Neural cell (in vitro differentiated cells): Measurements from ENCODE around the gene ALDH7A1. TPM values are rescaled to one million over a fixed set of nuclear protein-coding genes. Genes with fewer than 3 reads are reported as not detected.

ENCODE experiments used
- H2AFZ ChIP-seq: fragments of 200-600, 300-800 bp; sonication (generic), shearing (Covaris generic); 2 replicates; pipeline ENCODE4 v1.6.0; 2014; ENCODE audit warnings: low read depth, mild to moderate bottlenecking, antibody characterized with exemption, low read length, moderate library complexity
- H3F3A ChIP-seq: fragments of 200-600 bp; shearing (Covaris generic); 2 replicates; pipeline ENCODE4 v1.6.1; 2016; ENCODE audit warnings: mild to moderate bottlenecking, moderate library complexity, mixed read lengths, antibody characterized with exemption, low read length; ENCODE audit not compliant: insufficient read depth, poor library complexity, severe bottlenecking
- H3K27ac ChIP-seq: fragments of 200-600, 300-800 bp; sonication (generic), shearing (Covaris generic); 2 replicates; pipeline ENCODE4 v1.5.1; 2014; ENCODE audit warnings: mild to moderate bottlenecking, low read length, moderate library complexity
- H3K27me3 ChIP-seq: fragments of 300-800, 200-600 bp; sonication (generic), shearing (Covaris generic); 2 replicates; pipeline ENCODE4 v1.6.0; 2014; ENCODE audit warnings: mild to moderate bottlenecking, low read depth, low read length, moderate library complexity; ENCODE audit not compliant: insufficient read depth
- H3K36me3 ChIP-seq: fragments of 300-800, 200-600 bp; sonication (generic), shearing (Covaris generic); 2 replicates; pipeline ENCODE4 v1.5.1; 2014; ENCODE audit warnings: mild to moderate bottlenecking, antibody characterized with exemption, low read length, moderate library complexity; ENCODE audit not compliant: insufficient read depth
- H3K4me2 ChIP-seq: fragments of 300-800, 200-600 bp; sonication (generic), shearing (Covaris generic); 2 replicates; pipeline ENCODE4 v1.6.0; 2014; ENCODE audit warnings: mild to moderate bottlenecking, low read length
- H3K4me3 ChIP-seq: fragments of 300-800, 200-600 bp; sonication (generic), shearing (Covaris generic); 2 replicates; pipeline ENCODE4 v1.5.1; 2014; ENCODE audit warnings: mild to moderate bottlenecking, low read length, moderate library complexity
- H3K79me2 ChIP-seq: fragments of 200-600 bp; shearing (Covaris generic); replicated peaks from 2 replicates; pipeline ENCODE4 v1.6.0; 2014; ENCODE audit warnings: mild to moderate bottlenecking, low read length, moderate library complexity; ENCODE audit not compliant: insufficient read depth
- H3K9ac ChIP-seq: fragments of 300-800, 200-600 bp; sonication (generic), shearing (Covaris generic); 2 replicates; pipeline ENCODE4 v1.6.1; 2016; ENCODE audit warnings: mild to moderate bottlenecking, low read length, mixed read lengths
- H3K9me2 ChIP-seq: fragments of 200-600 bp; shearing (Covaris generic); 2 replicates; pipeline ENCODE4 v1.6.1; 2016; ENCODE audit warnings: mild to moderate bottlenecking, low read length, mixed read lengths; ENCODE audit not compliant: insufficient read depth
- H3K9me3 ChIP-seq: fragments of 200-600, 300-800 bp; sonication (generic), shearing (Covaris generic); 2 replicates; pipeline ENCODE4 v1.6.1; 2016; ENCODE audit warnings: mild to moderate bottlenecking, mixed run types, low read length, moderate library complexity, mixed read lengths
- H4K20me1 ChIP-seq: fragments of 200-600 bp; shearing (Covaris generic); 2 replicates; pipeline ENCODE4 v1.6.1; 2016; ENCODE audit warnings: mild to moderate bottlenecking, mixed run types; ENCODE audit not compliant: insufficient read depth
- CTCF ChIP-seq: fragments of 450-650 bp; IDR thresholded peaks from 2 replicates; pipeline ENCODE4 v1.5.1; 2014; ENCODE audit warnings: antibody characterized with exemption, mild to moderate bottlenecking, moderate library complexity; ENCODE audit not compliant: poor library complexity, severe bottlenecking
- EP300 ChIP-seq: fragments of 450-650 bp; conservative IDR thresholded peaks from 2 replicates; pipeline ENCODE4 v1.6.1; 2014; ENCODE audit warnings: antibody characterized with exemption, mild to moderate bottlenecking, moderate library complexity; ENCODE audit not compliant: poor library complexity, severe bottlenecking
- EZH2 ChIP-seq: fragments of 200-600, 300-800 bp; shearing (Covaris generic), sonication (generic); IDR thresholded peaks from 2 replicates; pipeline ENCODE4 v1.6.1; 2014; ENCODE audit warnings: antibody characterized with exemption, low read length, borderline replicate concordance, mild to moderate bottlenecking; ENCODE audit not compliant: insufficient read depth, poor library complexity, severe bottlenecking
- MXI1 ChIP-seq: fragments of 450-650 bp; conservative IDR thresholded peaks from 2 replicates; pipeline ENCODE4 v1.6.1; 2014; ENCODE audit warnings: antibody characterized with exemption, mild to moderate bottlenecking; ENCODE audit not compliant: poor library complexity, severe bottlenecking
- POLR2AphosphoS5 ChIP-seq: IDR thresholded peaks from 2 replicates; pipeline ENCODE4 v1.6.1; 2012
- RAD21 ChIP-seq: fragments of 450-650 bp; conservative IDR thresholded peaks from 2 replicates; pipeline ENCODE4 v1.6.1; 2014; ENCODE audit warnings: antibody characterized with exemption, mild to moderate bottlenecking, moderate library complexity
- REST ChIP-seq: IDR thresholded peaks from 2 replicates; pipeline ENCODE4 v1.6.1; 2012; ENCODE audit warnings: borderline replicate concordance
- SMC3 ChIP-seq: fragments of 450-650 bp; conservative IDR thresholded peaks from 2 replicates; pipeline ENCODE4 v1.6.1; 2014; ENCODE audit warnings: antibody characterized with exemption, mild to moderate bottlenecking, moderate library complexity; ENCODE audit not compliant: poor library complexity
- TAF1 ChIP-seq: IDR thresholded peaks from 2 replicates; pipeline ENCODE4 v1.6.1; 2012; ENCODE audit warnings: low read depth
- polyA plus RNA-seq: library from polyadenylated mRNA; depleted of rRNA; stranded (reverse); fragments of >200 nt; gene quantifications from 2 replicates; pipeline ENCODE4 v1.2.3, GENCODE V29; 2014

The ALDH7A1 gene
- polyA plus RNA-seq, 1 donor from 2014 or later = 23.4 TPM

DNA sequence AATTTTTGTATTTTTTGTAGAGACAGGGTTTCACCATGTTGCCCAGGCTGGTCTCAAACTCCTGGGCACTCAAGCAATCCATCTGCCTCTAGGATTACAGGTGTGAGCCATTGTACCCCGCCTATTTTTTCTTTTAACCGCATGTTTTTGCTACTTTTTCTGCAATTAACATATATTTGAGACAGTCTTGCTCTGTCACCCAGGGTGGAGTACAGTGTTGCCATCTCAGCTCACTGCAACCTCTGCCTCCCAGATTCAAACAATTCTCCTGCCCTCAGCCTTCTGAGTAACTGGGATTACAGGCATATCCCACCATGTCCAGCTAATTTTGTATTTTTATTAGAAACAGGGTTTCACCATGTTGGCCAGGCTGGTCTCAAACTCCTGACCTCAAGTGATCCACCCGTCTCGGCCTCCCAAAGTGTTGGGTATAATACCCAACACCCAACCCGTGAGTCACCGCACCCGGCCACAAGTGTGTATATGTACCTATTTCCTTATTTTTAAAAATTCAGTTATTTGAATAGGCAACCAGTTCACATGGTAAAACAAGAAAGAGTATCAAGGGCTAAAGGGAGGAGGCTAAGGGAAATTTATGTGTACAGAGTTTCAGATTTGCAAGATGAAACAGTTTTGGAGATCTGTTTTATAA is 19.0 kb upstream of the ALDH7A1 start:
- Histone ChIP-seq H3K9me2 (no peaks in the 10 kb centered on the region), H3F3A (no peaks in the 10 kb centered on the region), H3K27me3 (no peaks in the 10 kb centered on the region), H3K4me3 (no peak overlapping the region), H3K9ac (no peak overlapping the region), H3K27ac (no peak overlapping the region), H3K36me3 (no peaks in the 10 kb centered on the region), H3K79me2 (peaks cover 8% of the 10 kb centered on the region), H2AFZ (no peak overlapping the region), H4K20me1 (no peaks in the 10 kb centered on the region), H3K9me3 (no peaks in the 10 kb centered on the region), H3K4me2 (no peak overlapping the region)
- no peak for TF ChIP-seq MXI1
- no peak for TF ChIP-seq SMC3
- TF ChIP-seq RAD21 = no peak
- TF ChIP-seq TAF1 = no peak
- no peak for TF ChIP-seq POLR2AphosphoS5
- no peak for TF ChIP-seq EZH2
- no peak for TF ChIP-seq REST
- no peak for TF ChIP-seq EP300
- no peak for TF ChIP-seq CTCF

DNA sequence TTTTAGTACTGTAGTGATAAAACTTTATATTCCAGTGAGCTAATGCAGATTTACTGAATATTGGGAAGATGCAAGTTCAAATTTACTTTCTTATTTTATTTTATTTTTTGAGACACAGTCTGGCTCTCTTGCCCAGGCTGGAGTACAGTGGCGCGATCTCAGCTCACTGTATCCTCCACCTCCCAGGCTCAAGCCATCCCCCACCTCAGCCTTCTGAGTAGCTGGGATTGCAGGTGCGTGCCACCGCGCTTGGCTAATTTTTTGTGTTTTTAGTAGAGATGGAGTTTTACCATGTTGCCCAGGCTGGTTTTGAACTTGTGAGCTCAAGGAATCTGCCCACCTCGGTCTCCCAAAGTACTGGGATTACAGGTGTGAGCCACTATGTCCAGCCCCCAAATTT is 15.6 kb upstream of the ALDH7A1 start:
- Histone ChIP-seq H3F3A (no peaks in the 10 kb centered on the region), H3K27me3 (no peaks in the 10 kb centered on the region), H2AFZ (no peak overlapping the region), H3K9ac (no peak overlapping the region), H3K27ac (no peak overlapping the region), H3K79me2 (peaks cover 23% of the 10 kb centered on the region), H3K9me3 (no peaks in the 10 kb centered on the region), H3K36me3 (no peaks in the 10 kb centered on the region), H3K4me2 (no peak overlapping the region), H3K4me3 (no peak overlapping the region), H3K9me2 (no peaks in the 10 kb centered on the region), H4K20me1 (no peaks in the 10 kb centered on the region)
- TF ChIP-seq EP300 = no peak
- no peak for TF ChIP-seq SMC3
- TF ChIP-seq MXI1 = no peak
- TF ChIP-seq REST = no peak
- TF ChIP-seq TAF1 = no peak
- no peak for TF ChIP-seq CTCF
- TF ChIP-seq RAD21 = no peak
- no peak for TF ChIP-seq POLR2AphosphoS5
- no peak for TF ChIP-seq EZH2
